ENCODE data around the gene PRRT4. TPM values are rescaled to one million over a fixed set of nuclear protein-coding genes. Genes with fewer than 3 reads are reported as not detected.

Gene PRRT4
- total and polyA plus RNA-seq, 2 donors (not counting 1 experiment from before 2014, with no cell fraction given): under 0.01 to 0.03 TPM

DNA sequence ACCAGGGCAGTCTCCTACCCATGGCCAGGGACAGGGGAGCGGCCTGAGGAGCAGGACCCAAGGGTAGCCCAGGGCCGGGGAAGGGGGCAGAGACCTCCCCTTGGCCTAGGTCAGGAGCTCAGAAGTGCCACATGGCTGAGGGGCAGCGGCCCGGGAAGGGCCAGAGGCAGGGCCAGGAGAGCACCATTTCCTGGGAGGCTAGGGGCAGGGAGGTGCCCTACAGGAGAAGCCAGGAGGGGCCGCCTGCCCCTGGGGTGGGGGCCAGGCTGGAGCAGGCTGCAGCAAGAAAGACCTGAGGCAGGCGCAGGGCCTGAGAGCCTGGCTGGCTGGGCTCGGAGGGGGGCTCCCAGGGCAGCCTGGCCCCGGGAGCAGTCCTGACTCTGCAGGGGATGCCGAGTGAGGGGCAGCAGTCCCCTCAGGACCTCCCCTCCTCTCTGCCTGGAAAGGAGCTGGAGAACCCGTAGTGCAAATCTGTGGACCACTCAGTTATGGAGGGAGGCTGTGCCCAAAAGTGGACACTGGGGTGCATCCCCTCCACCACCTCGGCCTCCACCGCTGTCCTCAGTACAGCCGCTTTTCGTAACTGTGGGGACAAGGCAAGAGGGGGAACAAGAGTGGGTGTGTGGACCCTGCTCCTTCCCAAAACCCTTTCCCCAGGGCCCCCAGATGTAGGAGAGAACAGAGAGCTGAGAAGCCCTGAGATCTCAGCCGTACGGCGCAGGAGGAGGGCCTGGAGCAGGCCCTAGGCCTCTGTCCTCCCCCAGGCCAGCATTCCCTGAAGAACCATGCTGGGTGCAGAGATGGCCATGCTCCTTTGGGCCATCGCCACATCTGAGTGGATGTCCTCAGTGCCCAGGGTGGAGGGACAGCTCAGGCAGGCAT, 31.2 kb upstream of the PRRT4 start:
- H3K4me2 ChIP-seq (ENCODE audit: extremely low read depth, insufficient read depth, low read length): no peak overlapping the region
- H3K27ac ChIP-seq (ENCODE audit: insufficient read depth, low read length): no peak overlapping the region
- no peaks in the 10 kb centered on the region for H3K79me2 ChIP-seq (ENCODE audit: control insufficient read depth, insufficient read depth, low read length)
- no peak for DNase-seq (ENCODE audit: low read depth in 2 of 2)
- no peaks in the 10 kb centered on the region for H4K20me1 ChIP-seq (ENCODE audit: control insufficient read depth, extremely low read depth, insufficient read depth, low read length)
- no peak overlapping the region for H3K9ac ChIP-seq (ENCODE audit: insufficient read depth, low read length)
- no peak for TF ChIP-seq EZH2 (IDR thresholded peaks at IDR 0.05; ENCODE audit: low read length, missing control alignments)
- TF ChIP-seq, protein P1, sequence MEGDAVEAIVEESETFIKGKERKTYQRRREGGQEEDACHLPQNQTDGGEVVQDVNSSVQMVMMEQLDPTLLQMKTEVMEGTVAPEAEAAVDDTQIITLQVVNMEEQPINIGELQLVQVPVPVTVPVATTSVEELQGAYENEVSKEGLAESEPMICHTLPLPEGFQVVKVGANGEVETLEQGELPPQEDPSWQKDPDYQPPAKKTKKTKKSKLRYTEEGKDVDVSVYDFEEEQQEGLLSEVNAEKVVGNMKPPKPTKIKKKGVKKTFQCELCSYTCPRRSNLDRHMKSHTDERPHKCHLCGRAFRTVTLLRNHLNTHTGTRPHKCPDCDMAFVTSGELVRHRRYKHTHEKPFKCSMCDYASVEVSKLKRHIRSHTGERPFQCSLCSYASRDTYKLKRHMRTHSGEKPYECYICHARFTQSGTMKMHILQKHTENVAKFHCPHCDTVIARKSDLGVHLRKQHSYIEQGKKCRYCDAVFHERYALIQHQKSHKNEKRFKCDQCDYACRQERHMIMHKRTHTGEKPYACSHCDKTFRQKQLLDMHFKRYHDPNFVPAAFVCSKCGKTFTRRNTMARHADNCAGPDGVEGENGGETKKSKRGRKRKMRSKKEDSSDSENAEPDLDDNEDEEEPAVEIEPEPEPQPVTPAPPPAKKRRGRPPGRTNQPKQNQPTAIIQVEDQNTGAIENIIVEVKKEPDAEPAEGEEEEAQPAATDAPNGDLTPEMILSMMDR (conservative IDR thresholded peaks at IDR 0.05 in 1 of 2, IDR thresholded peaks at IDR 0.05 in 1 of 2; ENCODE audit: low read depth in 1 of 2, low read length in 2 of 2): no peak
- H3K27me3 ChIP-seq (ENCODE audit: control insufficient read depth, insufficient read depth, low read length): peaks cover 4% of the 10 kb centered on the region
- H3K4me1 ChIP-seq (ENCODE audit: control insufficient read depth, extremely low read depth, insufficient read depth, low read length): no peaks in the 10 kb centered on the region
- no peak overlapping the region for H2AFZ ChIP-seq (ENCODE audit: low read length)
- no peaks in the 10 kb centered on the region for H3K9me3 ChIP-seq (ENCODE audit: control insufficient read depth, insufficient read depth, low read depth, low read length)
- no peak overlapping the region for H3K4me3 ChIP-seq (replicated peaks in 1 of 4; ENCODE audit: control extremely low read depth in 1 of 4, insufficient read depth in 1 of 4, low read depth in 3 of 4, low read length in 4 of 4)
- peaks cover 16% of the 10 kb centered on the region for H3K36me3 ChIP-seq (ENCODE audit: control insufficient read depth, insufficient read depth, low read length)

DNA sequence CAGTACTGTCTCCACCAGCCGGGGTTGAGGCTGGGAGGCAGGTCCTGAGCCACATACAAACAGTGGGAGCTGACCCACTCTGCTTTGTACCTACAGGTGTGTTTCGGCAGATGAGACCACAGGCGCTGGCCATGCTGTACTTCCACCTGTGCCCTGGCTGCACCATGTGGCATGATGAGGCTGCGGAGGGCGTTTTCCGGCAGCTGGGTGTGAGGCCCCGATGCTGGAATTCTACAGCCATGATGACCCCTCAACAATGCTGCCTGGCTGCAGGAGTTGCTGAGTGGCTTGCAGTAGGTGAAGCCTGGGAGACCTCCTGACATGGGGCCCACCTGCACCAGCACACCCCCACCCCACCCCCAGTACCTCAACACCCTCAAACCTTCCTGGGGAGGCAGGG, 30.3 kb upstream of the PRRT4 start:
- no peaks in the 10 kb centered on the region for H4K20me1 ChIP-seq (ENCODE audit: control insufficient read depth, extremely low read depth, insufficient read depth, low read length)
- H3K9ac ChIP-seq (ENCODE audit: insufficient read depth, low read length): no peak overlapping the region
- no peak overlapping the region for H3K4me3 ChIP-seq (replicated peaks in 1 of 4; ENCODE audit: control extremely low read depth in 1 of 4, insufficient read depth in 1 of 4, low read depth in 3 of 4, low read length in 4 of 4)
- H3K4me2 ChIP-seq (ENCODE audit: extremely low read depth, insufficient read depth, low read length): no peak overlapping the region
- H3K4me1 ChIP-seq (ENCODE audit: control insufficient read depth, extremely low read depth, insufficient read depth, low read length): no peaks in the 10 kb centered on the region
- no peak for DNase-seq (ENCODE audit: low read depth in 2 of 2)
- peaks cover 4% of the 10 kb centered on the region for H3K27me3 ChIP-seq (ENCODE audit: control insufficient read depth, insufficient read depth, low read length)
- peaks cover 16% of the 10 kb centered on the region for H3K36me3 ChIP-seq (ENCODE audit: control insufficient read depth, insufficient read depth, low read length)
- TF ChIP-seq, protein P1 (conservative IDR thresholded peaks at IDR 0.05 in 1 of 2, IDR thresholded peaks at IDR 0.05 in 1 of 2; ENCODE audit: low read depth in 1 of 2, low read length in 2 of 2): no peak
- TF ChIP-seq EZH2 (IDR thresholded peaks at IDR 0.05; ENCODE audit: low read length, missing control alignments): no peak
- no peaks in the 10 kb centered on the region for H3K9me3 ChIP-seq (ENCODE audit: control insufficient read depth, insufficient read depth, low read depth, low read length)
- H3K79me2 ChIP-seq (ENCODE audit: control insufficient read depth, insufficient read depth, low read length): no peaks in the 10 kb centered on the region
- H3K27ac ChIP-seq (ENCODE audit: insufficient read depth, low read length): no peak overlapping the region
- no peak overlapping the region for H2AFZ ChIP-seq (ENCODE audit: low read length)

GRCh38 chr7:128390871-128391565, 29.5 kb upstream of the PRRT4 start:
- TF ChIP-seq, protein P1 (conservative IDR thresholded peaks at IDR 0.05 in 1 of 2, IDR thresholded peaks at IDR 0.05 in 1 of 2; ENCODE audit: low read depth in 1 of 2, low read length in 2 of 2): no peak
- TF ChIP-seq EZH2 (IDR thresholded peaks at IDR 0.05; ENCODE audit: low read length, missing control alignments): no peak
- H3K4me3 ChIP-seq (replicated peaks in 1 of 4; ENCODE audit: control extremely low read depth in 1 of 4, insufficient read depth in 1 of 4, low read depth in 3 of 4, low read length in 4 of 4): no peak overlapping the region
- H2AFZ ChIP-seq (ENCODE audit: low read length): no peak overlapping the region
- DNase-seq (ENCODE audit: low read depth in 2 of 2): no peak
- no peaks in the 10 kb centered on the region for H3K4me1 ChIP-seq (ENCODE audit: control insufficient read depth, extremely low read depth, insufficient read depth, low read length)
- no peaks in the 10 kb centered on the region for H3K79me2 ChIP-seq (ENCODE audit: control insufficient read depth, insufficient read depth, low read length)
- H4K20me1 ChIP-seq (ENCODE audit: control insufficient read depth, extremely low read depth, insufficient read depth, low read length): no peaks in the 10 kb centered on the region
- no peak overlapping the region for H3K27ac ChIP-seq (ENCODE audit: insufficient read depth, low read length)
- peaks cover 11% of the 10 kb centered on the region for H3K36me3 ChIP-seq (ENCODE audit: control insufficient read depth, insufficient read depth, low read length)
- no peak overlapping the region for H3K9ac ChIP-seq (ENCODE audit: insufficient read depth, low read length)
- H3K9me3 ChIP-seq (ENCODE audit: control insufficient read depth, insufficient read depth, low read depth, low read length): no peaks in the 10 kb centered on the region
- H3K4me2 ChIP-seq (ENCODE audit: extremely low read depth, insufficient read depth, low read length): no peak overlapping the region
- peaks cover 4% of the 10 kb centered on the region for H3K27me3 ChIP-seq (ENCODE audit: control insufficient read depth, insufficient read depth, low read length)
